ENCODE measurements around the gene FAM219A. TPM values are rescaled to one million over a fixed set of nuclear protein-coding genes. Genes with fewer than 3 reads are reported as not detected.
A peak's percentile ranks its signal among the peaks of the same experiment; 100 is the strongest.

Gene FAM219A
- polyA plus RNA-seq, 2 donors, result 4.2 TPM

GRCh38 chr9:34463901-34464232 lies 5.5 kb upstream of the FAM219A start:
- Histone ChIP-seq H3K27ac (ENCODE audit: low read depth in 2 of 2, low read length in 1 of 2) (no peak overlapping the region), H3K9me3 (ENCODE audit: control insufficient read depth in 2 of 2, insufficient read depth in 1 of 2, low read depth in 1 of 2, low read length in 1 of 2) (no peaks in the 10 kb centered on the region), H3K4me1 (ENCODE audit: control insufficient read depth in 2 of 2, insufficient read depth in 2 of 2, low read length in 1 of 2) (peaks cover 0 to 2% of the 10 kb centered on the region in 2 donors), H3K36me3 (ENCODE audit: control insufficient read depth in 2 of 2, insufficient read depth in 2 of 2, low read length in 1 of 2) (no peaks in the 10 kb centered on the region), H3K4me3 (ENCODE audit: low read depth in 1 of 2, low read length in 2 of 2) (no peak overlapping the region), H3K27me3 (ENCODE audit: control insufficient read depth in 1 of 2, insufficient read depth in 2 of 2, low read length in 2 of 2) (no peaks in the 10 kb centered on the region)
- 67 to 80% methylated on average over 2 of the region's 2 CpGs for WGBS, 2 donors

DNA sequence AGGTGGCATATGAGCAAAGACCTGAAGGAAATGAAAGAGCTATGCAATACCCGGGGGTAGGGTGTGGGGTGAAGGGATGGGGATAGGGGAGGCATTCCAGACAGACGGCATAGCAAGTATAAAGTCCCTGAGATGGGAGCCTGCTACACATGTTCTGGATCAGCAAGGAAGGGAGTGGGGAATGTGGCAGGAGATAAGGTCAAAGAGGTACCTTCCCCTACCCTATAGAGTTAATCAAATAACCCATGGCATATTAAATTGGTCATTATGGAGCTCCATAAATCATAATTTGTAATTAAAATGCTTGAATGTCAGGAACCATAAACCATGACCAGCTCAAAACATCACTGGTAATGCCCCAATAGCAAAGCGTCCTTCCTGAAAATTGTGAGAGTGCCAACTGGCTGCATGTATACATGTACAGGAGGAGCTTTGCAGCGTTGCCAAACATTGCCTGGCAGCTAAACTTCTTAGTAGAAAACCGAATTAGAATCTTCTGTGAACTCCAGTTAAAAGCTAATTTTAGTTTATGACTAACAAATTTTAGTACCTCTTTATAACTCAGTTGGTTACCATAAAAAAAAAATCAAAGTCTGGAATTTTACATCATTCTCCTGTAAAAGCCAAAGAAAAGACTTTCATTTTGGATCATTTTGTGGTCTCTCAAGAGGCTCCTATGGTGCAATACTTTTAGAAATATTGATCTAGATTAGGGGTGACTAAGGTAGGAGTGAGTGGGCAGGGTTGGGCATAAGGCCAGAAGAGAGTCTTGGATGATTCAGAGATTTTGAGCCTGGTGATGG lies 4.9 kb upstream of the FAM219A start:
- Histone ChIP-seq H3K36me3 (ENCODE audit: control insufficient read depth in 2 of 2, insufficient read depth in 2 of 2, low read length in 1 of 2) (no peaks in the 10 kb centered on the region), H3K4me1 (ENCODE audit: control insufficient read depth in 2 of 2, insufficient read depth in 2 of 2, low read length in 1 of 2) (peaks cover 0 to 4% of the 10 kb centered on the region in 2 donors), H3K27me3 (ENCODE audit: control insufficient read depth in 1 of 2, insufficient read depth in 2 of 2, low read length in 2 of 2) (no peaks in the 10 kb centered on the region), H3K27ac (ENCODE audit: low read depth in 2 of 2, low read length in 1 of 2) (no peak overlapping the region), H3K9me3 (ENCODE audit: control insufficient read depth in 2 of 2, insufficient read depth in 1 of 2, low read depth in 1 of 2, low read length in 1 of 2) (no peaks in the 10 kb centered on the region), H3K4me3 (ENCODE audit: low read depth in 1 of 2, low read length in 2 of 2) (no peak overlapping the region)
- 34 to 38% methylated on average over 5 of the region's 5 CpGs for WGBS, 2 donors

- no peaks in the 10 kb centered on the region for H3K9me3 ChIP-seq (ENCODE audit: control insufficient read depth in 2 of 2, insufficient read depth in 1 of 2, low read depth in 1 of 2, low read length in 1 of 2)
- 52 to 55% methylated on average over 3 of the region's 3 CpGs for WGBS, 2 donors
- H3K27ac ChIP-seq (ENCODE audit: low read depth in 2 of 2, low read length in 1 of 2), result no peak overlapping the region
- no peaks in the 10 kb centered on the region for H3K36me3 ChIP-seq (ENCODE audit: control insufficient read depth in 2 of 2, insufficient read depth in 2 of 2, low read length in 1 of 2)
- no peak overlapping the region for H3K4me3 ChIP-seq (ENCODE audit: low read depth in 1 of 2, low read length in 2 of 2)
- peaks cover 10% of the 10 kb centered on the region in 2 donors for H3K4me1 ChIP-seq (ENCODE audit: control insufficient read depth in 2 of 2, insufficient read depth in 2 of 2, low read length in 1 of 2)
- no peaks in the 10 kb centered on the region for H3K27me3 ChIP-seq (ENCODE audit: control insufficient read depth in 1 of 2, insufficient read depth in 2 of 2, low read length in 2 of 2)
Measured at GRCh38 chr9:34459941-34460340, 1.6 kb upstream of the FAM219A start.

GRCh38 chr9:34459356-34459755 lies 986 bp upstream of the FAM219A start:
- Histone ChIP-seq H3K27me3 (ENCODE audit: control insufficient read depth in 1 of 2, insufficient read depth in 2 of 2, low read length in 2 of 2) (no peaks in the 10 kb centered on the region), H3K4me1 (ENCODE audit: control insufficient read depth in 2 of 2, insufficient read depth in 2 of 2, low read length in 1 of 2) (peaks cover 10% of the 10 kb centered on the region in 2 donors), H3K4me3 (ENCODE audit: low read depth in 1 of 2, low read length in 2 of 2) (no peak overlapping the region), H3K27ac (ENCODE audit: low read depth in 2 of 2, low read length in 1 of 2) (no peak overlapping the region), H3K9me3 (ENCODE audit: control insufficient read depth in 2 of 2, insufficient read depth in 1 of 2, low read depth in 1 of 2, low read length in 1 of 2) (no peaks in the 10 kb centered on the region), H3K36me3 (ENCODE audit: control insufficient read depth in 2 of 2, insufficient read depth in 2 of 2, low read length in 1 of 2) (no peaks in the 10 kb centered on the region)
- WGBS, 2 donors, result 80% methylated on average over 14 of the region's 14 CpGs

DNA sequence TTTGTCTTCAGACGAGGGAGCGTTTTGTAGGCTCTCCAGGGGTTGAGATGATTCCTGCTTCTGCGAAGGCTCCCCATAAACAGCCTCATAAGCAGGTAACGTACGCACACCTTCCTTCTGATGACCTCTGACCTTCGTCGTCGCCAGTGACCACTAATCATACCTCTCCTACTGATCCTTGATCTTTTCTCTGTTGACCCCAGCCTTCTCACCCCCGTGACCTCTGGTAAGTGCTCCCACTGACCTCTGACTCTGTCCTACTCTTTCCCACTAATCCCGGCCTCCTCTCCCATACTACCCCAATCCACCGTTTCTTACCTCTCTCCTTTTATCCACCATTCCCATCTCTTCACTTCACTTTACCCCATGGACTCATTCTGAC lies 580 bp upstream of the FAM219A start:
- Histone ChIP-seq H3K27me3 (ENCODE audit: control insufficient read depth in 1 of 2, insufficient read depth in 2 of 2, low read length in 2 of 2) (no peaks in the 10 kb centered on the region), H3K4me1 (ENCODE audit: control insufficient read depth in 2 of 2, insufficient read depth in 2 of 2, low read length in 1 of 2) (peaks cover 10% of the 10 kb centered on the region in 2 donors), H3K9me3 (ENCODE audit: control insufficient read depth in 2 of 2, insufficient read depth in 1 of 2, low read depth in 1 of 2, low read length in 1 of 2) (no peaks in the 10 kb centered on the region), H3K36me3 (ENCODE audit: control insufficient read depth in 2 of 2, insufficient read depth in 2 of 2, low read length in 1 of 2) (no peaks in the 10 kb centered on the region), H3K4me3 (ENCODE audit: low read depth in 1 of 2, low read length in 2 of 2) (peak overlapping the region in 1 of 2 donors; percentile 10), H3K27ac (ENCODE audit: low read depth in 2 of 2, low read length in 1 of 2) (peak overlapping the region in 1 of 2 donors; percentile 1)
- 14% methylated on average over 11 of the region's 11 CpGs for WGBS, 2 donors

DNA sequence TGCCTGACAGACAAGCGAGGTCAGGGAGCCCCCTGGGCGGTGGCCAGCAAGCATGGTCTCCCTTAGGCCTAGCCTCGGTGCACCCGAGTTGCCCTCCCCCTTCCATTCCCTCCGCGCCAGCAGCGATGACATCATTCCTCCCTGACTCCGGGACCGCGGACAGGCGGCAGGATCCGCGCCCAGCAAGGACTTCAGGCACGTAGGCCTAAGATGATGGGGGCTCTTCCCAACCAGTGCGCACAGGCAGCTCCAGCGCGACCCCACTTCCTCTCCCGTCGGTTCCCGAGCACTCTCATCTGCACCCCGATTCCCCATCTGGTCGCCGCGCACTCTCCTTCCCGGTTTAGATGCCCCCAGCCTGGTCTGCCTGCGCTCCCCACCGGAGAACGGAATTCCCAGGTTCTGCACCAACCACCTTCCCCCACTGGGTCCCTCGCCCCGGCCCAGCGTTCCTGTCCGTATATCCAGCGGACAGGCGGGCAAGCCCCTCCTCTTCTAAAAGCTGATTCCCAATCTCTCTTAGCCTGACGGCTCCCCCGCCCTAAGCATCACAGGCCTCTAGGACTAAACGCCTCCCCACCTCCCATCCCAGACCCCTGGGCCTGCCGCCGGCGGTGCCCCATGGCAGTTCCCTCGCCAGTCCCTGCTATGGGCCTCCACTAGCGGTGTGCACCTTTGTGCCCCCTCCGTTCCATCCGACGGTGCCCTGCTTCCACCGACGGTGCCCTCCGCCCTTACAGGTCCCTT lies 931 bp downstream of the FAM219A start:
- no peaks in the 10 kb centered on the region for H3K9me3 ChIP-seq (ENCODE audit: control insufficient read depth in 2 of 2, insufficient read depth in 1 of 2, low read depth in 1 of 2, low read length in 1 of 2)
- no peaks in the 10 kb centered on the region for H3K36me3 ChIP-seq (ENCODE audit: control insufficient read depth in 2 of 2, insufficient read depth in 2 of 2, low read length in 1 of 2)
- 12 to 14% methylated on average over 47 to 48 of the region's 48 CpGs for WGBS, 2 donors
- peaks cover 10 to 13% of the 10 kb centered on the region in 2 donors for H3K4me1 ChIP-seq (ENCODE audit: control insufficient read depth in 2 of 2, insufficient read depth in 2 of 2, low read length in 1 of 2)
- peak overlapping the region; percentile 56 to 73 for H3K27ac ChIP-seq (ENCODE audit: low read depth in 2 of 2, low read length in 1 of 2)
- H3K4me3 ChIP-seq (ENCODE audit: low read depth in 1 of 2, low read length in 2 of 2), result peak overlapping the region; percentile 66 to 80
- H3K27me3 ChIP-seq (ENCODE audit: control insufficient read depth in 1 of 2, insufficient read depth in 2 of 2, low read length in 2 of 2), result no peaks in the 10 kb centered on the region

DNA sequence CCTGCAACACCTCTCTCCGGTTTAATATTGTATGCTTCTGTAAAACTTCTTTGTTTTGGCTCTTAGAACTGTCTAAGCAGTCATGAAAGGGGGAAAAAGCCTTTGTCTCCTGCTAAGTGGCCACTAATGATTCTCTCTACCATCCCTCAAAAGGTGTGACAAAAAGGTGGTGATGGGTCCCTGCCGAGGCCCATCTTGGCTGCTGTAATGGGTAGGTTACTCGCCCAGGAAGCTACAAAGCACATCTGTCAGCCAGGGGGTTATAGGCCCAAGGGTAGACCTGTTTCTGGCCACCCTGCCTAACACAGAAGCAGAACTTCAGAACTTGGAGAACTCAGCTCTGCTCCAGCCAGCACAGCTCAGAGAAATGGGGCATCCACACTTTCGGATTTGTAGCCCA lies 1.6 kb downstream of the FAM219A start:
- H3K4me3 ChIP-seq (ENCODE audit: low read depth in 1 of 2, low read length in 2 of 2), result peak overlapping the region; percentile 66 to 80
- 51 to 65% methylated on average over 4 of the region's 4 CpGs for WGBS, 2 donors
- no peaks in the 10 kb centered on the region for H3K27me3 ChIP-seq (ENCODE audit: control insufficient read depth in 1 of 2, insufficient read depth in 2 of 2, low read length in 2 of 2)
- peaks cover 10 to 13% of the 10 kb centered on the region in 2 donors for H3K4me1 ChIP-seq (ENCODE audit: control insufficient read depth in 2 of 2, insufficient read depth in 2 of 2, low read length in 1 of 2)
- no peaks in the 10 kb centered on the region for H3K9me3 ChIP-seq (ENCODE audit: control insufficient read depth in 2 of 2, insufficient read depth in 1 of 2, low read depth in 1 of 2, low read length in 1 of 2)
- peak overlapping the region in 1 of 2 donors; percentile 56 for H3K27ac ChIP-seq (ENCODE audit: low read depth in 2 of 2, low read length in 1 of 2)
- no peaks in the 10 kb centered on the region for H3K36me3 ChIP-seq (ENCODE audit: control insufficient read depth in 2 of 2, insufficient read depth in 2 of 2, low read length in 1 of 2)

- Histone ChIP-seq H3K36me3 (ENCODE audit: control insufficient read depth in 2 of 2, insufficient read depth in 2 of 2, low read length in 1 of 2) (no peaks in the 10 kb centered on the region), H3K27me3 (ENCODE audit: control insufficient read depth in 1 of 2, insufficient read depth in 2 of 2, low read length in 2 of 2) (no peaks in the 10 kb centered on the region), H3K9me3 (ENCODE audit: control insufficient read depth in 2 of 2, insufficient read depth in 1 of 2, low read depth in 1 of 2, low read length in 1 of 2) (no peaks in the 10 kb centered on the region), H3K4me1 (ENCODE audit: control insufficient read depth in 2 of 2, insufficient read depth in 2 of 2, low read length in 1 of 2) (peaks cover 13 to 14% of the 10 kb centered on the region in 2 donors), H3K27ac (ENCODE audit: low read depth in 2 of 2, low read length in 1 of 2) (no peak overlapping the region), H3K4me3 (ENCODE audit: low read depth in 1 of 2, low read length in 2 of 2) (no peak overlapping the region)
- 75 to 81% methylated on average over 1 of the region's 1 CpG for WGBS, 2 donors
Measured at GRCh38 chr9:34456151-34456550, 2.2 kb downstream of the FAM219A start.

DNA sequence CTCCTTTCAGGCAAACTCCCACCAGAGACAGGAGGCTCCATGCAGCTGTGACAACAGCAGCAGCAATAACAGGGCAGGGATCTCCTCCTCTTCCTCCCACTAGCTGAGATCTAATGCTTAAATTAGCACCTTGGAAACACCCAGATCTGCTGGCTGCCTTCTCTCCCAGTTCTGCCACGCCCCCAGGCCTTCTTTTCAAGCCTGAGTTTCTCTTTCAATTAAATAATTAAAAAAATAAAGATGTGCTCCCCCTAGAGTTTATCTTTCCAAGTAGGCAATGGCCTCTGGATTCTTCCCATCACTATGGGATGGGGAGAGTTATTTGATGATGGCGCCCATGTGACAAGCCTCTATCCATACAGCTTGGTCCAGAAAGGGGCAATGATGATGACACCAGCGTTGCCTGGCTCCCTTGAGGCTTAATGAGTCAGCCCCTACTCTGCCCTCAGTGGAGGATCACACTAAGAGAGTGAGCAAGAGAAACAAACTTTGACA lies 3.8 kb downstream of the FAM219A start:
- Histone ChIP-seq H3K27ac (ENCODE audit: low read depth in 2 of 2, low read length in 1 of 2) (no peak overlapping the region), H3K9me3 (ENCODE audit: control insufficient read depth in 2 of 2, insufficient read depth in 1 of 2, low read depth in 1 of 2, low read length in 1 of 2) (no peaks in the 10 kb centered on the region), H3K27me3 (ENCODE audit: control insufficient read depth in 1 of 2, insufficient read depth in 2 of 2, low read length in 2 of 2) (no peaks in the 10 kb centered on the region), H3K4me3 (ENCODE audit: low read depth in 1 of 2, low read length in 2 of 2) (no peak overlapping the region), H3K36me3 (ENCODE audit: control insufficient read depth in 2 of 2, insufficient read depth in 2 of 2, low read length in 1 of 2) (no peaks in the 10 kb centered on the region), H3K4me1 (ENCODE audit: control insufficient read depth in 2 of 2, insufficient read depth in 2 of 2, low read length in 1 of 2) (peaks cover 14 to 15% of the 10 kb centered on the region in 2 donors)
- 64 to 71% methylated on average over 3 of the region's 3 CpGs for WGBS, 2 donors
